K562 (cell line): ENCODE data around the gene NRG2. TPM values are rescaled to one million over a fixed set of nuclear protein-coding genes. Genes with fewer than 3 reads are reported as not detected.

ENCODE experiments used
- ATAC-seq: fragments of 200-7000 bp; cut with Tn5 transposase; 3 replicates; pipeline ENCODE4 v1.9.1; 2020; ENCODE audit warnings: moderate library complexity
- BruUV-seq: library from RNA; stranded (reverse); fragments of 400-500 nt; replicated peaks from 2 replicates; lab custom pipeline; 2021; lab: Mats Ljungman, UMichigan
- CTCF ChIA-PET: fragments of 300-600 bp; formaldehyde crosslinking; extraction: SDS; loops from one replicate; lab custom pipeline; 2021; ENCODE audit warnings: low intra/inter-chr PET ratio; lab: Yijun Ruan, JAX
- POLR2A ChIA-PET: fragments of 300-600, 350-650 bp; sonication (Branson Sonifier 250); formaldehyde crosslinking; extraction: SDS; loops from one replicate; lab custom pipeline; 2021; ENCODE audit warnings: antibody characterized with exemption, inconsistent platforms; lab: Yijun Ruan, JAX
- DNase-seq, 4 experiments: peaks; one replicate each; pipeline versions ENCODE4 v3.0.0 to v3.0.0-alpha.2; 2011 to 2018; ENCODE audit warnings: low spot score in 3 of 4, mixed read lengths in 3 of 4; ENCODE audit errors: extremely low read depth in 1 of 4
- FAIRE-seq: peaks from 2 replicates; lab custom pipeline; 2011; peaks lifted over from hg19 to GRCh38; lab: Jason Lieb, UNC
- H2AFZ ChIP-seq: 2 replicates; pipeline ENCODE4 v1.6.0; 2011; ENCODE audit warnings: low read depth, low read length, control low read depth, inconsistent platforms
- H3K27ac ChIP-seq: fragments of 200-600 bp; 3 replicates; pipeline ENCODE4 v1.8.0; 2011; ENCODE audit warnings: low read depth, mild to moderate bottlenecking, control low read depth, inconsistent platforms, low read length, moderate library complexity, mixed read lengths; ENCODE audit errors: extremely low read depth
- H3K27me3 ChIP-seq, 2 experiments: fragments of 300-600 bp in 1 of 2; 2 replicates in 1 of 2; 3 replicates in 1 of 2; pipeline versions ENCODE4 v1.6.0 to v1.8.0; 2011; ENCODE audit warnings: inconsistent platforms in 2 of 2, low read length in 2 of 2, mild to moderate bottlenecking in 1 of 2, mixed read lengths in 1 of 2, moderate library complexity in 1 of 2; ENCODE audit not compliant: control insufficient read depth in 2 of 2, insufficient read depth in 2 of 2
- H3K36me3 ChIP-seq: fragments of 300-600 bp; 3 replicates; pipeline ENCODE4 v1.8.0; 2011; ENCODE audit warnings: mild to moderate bottlenecking, low read length, inconsistent platforms; ENCODE audit not compliant: control insufficient read depth, insufficient read depth
- H3K4me1 ChIP-seq, 2 experiments: fragments of 200-600 bp in 1 of 2; replicated peaks in 1 of 2; 2 replicates in 1 of 2; 3 replicates in 1 of 2; pipeline versions ENCODE4 v1.5.1 to v1.8.0; 2011; ENCODE audit warnings: inconsistent platforms in 2 of 2, low read length in 2 of 2, mild to moderate bottlenecking in 1 of 2, mixed read lengths in 1 of 2, moderate library complexity in 1 of 2; ENCODE audit not compliant: control insufficient read depth in 2 of 2, insufficient read depth in 2 of 2
- H3K4me2 ChIP-seq: 2 replicates; pipeline ENCODE4 v1.6.1; 2011; ENCODE audit warnings: low read length, control low read depth, inconsistent platforms, mixed read lengths; ENCODE audit not compliant: insufficient read depth
- H3K4me3 ChIP-seq: fragments of 200-600 bp; sonication (generic), shearing (Covaris generic); 2 replicates; pipeline ENCODE4 v1.5.1; 2016; ENCODE audit warnings: control low read depth, inconsistent platforms
- H3K79me2 ChIP-seq: fragments of 200-600 bp; 3 replicates; pipeline ENCODE4 v1.8.0; 2011; ENCODE audit warnings: low read length, inconsistent platforms; ENCODE audit not compliant: control insufficient read depth, insufficient read depth
- H3K9ac ChIP-seq, 2 experiments: 2 replicates each; pipeline versions ENCODE4 v1.6.0 to v1.6.1; 2011; ENCODE audit warnings: low read depth in 2 of 2, low read length in 2 of 2, control low read depth in 1 of 2, inconsistent platforms in 1 of 2, mild to moderate bottlenecking in 1 of 2, mixed read lengths in 1 of 2; ENCODE audit not compliant: insufficient read depth in 1 of 2
- H3K9me1 ChIP-seq: one replicate; pipeline ENCODE4 v1.6.0; 2011; ENCODE audit warnings: inconsistent platforms, mild to moderate bottlenecking, low read length, moderate library complexity; ENCODE audit not compliant: control insufficient read depth, insufficient read depth
- H3K9me3 ChIP-seq: replicated peaks from 2 replicates; pipeline ENCODE4 v1.5.1; 2011; ENCODE audit warnings: low read depth, low read length, inconsistent platforms; ENCODE audit not compliant: control insufficient read depth, insufficient read depth
- H4K20me1 ChIP-seq: replicated peaks from 2 replicates; pipeline ENCODE4 v1.6.1; 2011; ENCODE audit warnings: low read length, inconsistent platforms, mixed read lengths; ENCODE audit not compliant: control insufficient read depth, insufficient read depth
- ERF ChIP-seq: fragments of 450-650 bp; formaldehyde crosslinking; IDR thresholded peaks from 2 replicates; pipeline ENCODE4 v1.4.0; 2020; ENCODE audit warnings: mild to moderate bottlenecking, mixed read lengths
- HSF4 ChIP-seq: fragments of 250-450 bp; sonication (Bioruptor Pico); IDR thresholded peaks from 2 replicates; pipeline ENCODE4 v2.1.2; 2022; ENCODE audit warnings: mild to moderate bottlenecking, moderate library complexity, borderline replicate concordance
- KDM2B ChIP-seq: fragments of 250-450 bp; sonication (Bioruptor Pico); IDR thresholded peaks from 2 replicates; pipeline ENCODE4 v1.8.0; 2021; ENCODE audit warnings: mild to moderate bottlenecking, moderate library complexity
- NCOA6 ChIP-seq: fragments of 450-650 bp; IDR thresholded peaks from 2 replicates; pipeline ENCODE4 v1.6.1; 2017; ENCODE audit warnings: mild to moderate bottlenecking
- NONO ChIP-seq, 2 experiments: fragments of 200-400 bp in 1 of 2; fragments of 450-650 bp in 1 of 2; formaldehyde crosslinking in 1 of 2; IDR thresholded peaks; 2 replicates each; pipeline ENCODE4 v1.6.1; 2017; ENCODE audit warnings: low read depth in 2 of 2, mild to moderate bottlenecking in 2 of 2, moderate library complexity in 2 of 2, low read length in 1 of 2
- ZNF766 ChIP-seq: fragments of 200-800 bp; sonication (Bioruptor generic); conservative IDR thresholded peaks from 2 replicates; pipeline ENCODE4 v1.6.1; 2016; ENCODE audit warnings: missing genetic modification characterization, missing compliant biosample characterization
- WGBS: fragments of 100-300 bp; shearing (Covaris generic); methylation state at CpG from one replicate; pipeline ENCODE4 v1.1.6; 2016; ENCODE audit warnings: low coverage, mixed read lengths; ENCODE audit not compliant: insufficient coverage; ENCODE audit errors: missing lambda C conversion rate; 5-methylcytosine and 5-hydroxymethylcytosine counted together
- in situ Hi-C: fragments of 300-500 bp; cut with MboI; formaldehyde crosslinking; loops from 4 replicates; pipeline ENCODE4 v1.15.0; 2018; ENCODE audit warnings: inconsistent platforms, mixed read lengths
- intact Hi-C: fragments of 100-400 bp; cut with micrococcal nuclease; formaldehyde crosslinking; loops from 2 replicates; pipeline ENCODE4 v1.14.2; 2022
- polyA plus RNA-seq, 8 experiments: library from polyadenylated mRNA; depleted of rRNA in 4 of 8; stranded (reverse) in 5 of 8; unstranded in 3 of 8; fragments of >200 nt; fragmentation: Nextera tagmentation in 2 of 8; fragmentation: Illumina TruSeq in 1 of 8; extraction: Ambion mirVana in 2 of 8; extraction: Trizol in 1 of 8; gene quantifications; 2 replicates each; pipeline versions ENCODE4 v1.2.1 to v1.2.3, GENCODE V29; 2011 to 2014; ENCODE audit warnings: inconsistent platforms in 1 of 8, missing spikeins in 1 of 8
- total RNA-seq, 7 experiments: library from RNA; depleted of rRNA in 6 of 7; stranded (reverse); fragments of >200 nt in 6 of 7; fragmentation: Illumina TruSeq in 2 of 7; extraction: Trizol in 2 of 7; gene quantifications; 2 replicates each; pipeline versions ENCODE4 v1.2.1 to v1.2.3, GENCODE V29; 2011 to 2021; ENCODE audit warnings: low replicate concordance in 1 of 7
- TF ChIP-seq, protein P1 (sequence below): IDR thresholded peaks from 3 replicates; pipeline ENCODE4 v1.6.1; 2011; ENCODE audit warnings: borderline replicate concordance, mild to moderate bottlenecking, moderate library complexity; ENCODE audit not compliant: insufficient read length; ENCODE audit errors: extremely low read depth
- TF ChIP-seq, protein P2 (sequence below), 2 experiments: fragments of 450-650 bp; IDR thresholded peaks; 2 replicates each; pipeline ENCODE4 v1.6.1; 2016

Gene NRG2
- total and polyA plus RNA-seq, 9 of the 15 experiments (the other 6 are each of a cell fraction or from before 2014, with no cell fraction given) = not detected

GRCh38 chr5:140033037-140033760 is 9.9 kb downstream of the NRG2 start:
- no peaks in the 10 kb centered on the region for H3K36me3 ChIP-seq
- in situ Hi-C loops = no loop called here
- no peak overlapping the region for H2AFZ ChIP-seq
- H3K9me1 ChIP-seq = no peaks in the 10 kb centered on the region
- H3K27ac ChIP-seq = no peak overlapping the region
- no peaks in the 10 kb centered on the region for H4K20me1 ChIP-seq
- H3K4me1 ChIP-seq = no peaks in the 10 kb centered on the region
- ChIA-PET POLR2A (no interaction called here), CTCF (no interaction called here)
- H3K27me3 ChIP-seq = peaks cover 5 to 11% of the 10 kb centered on the region in 2 experiments; a peak in 4 of 5 replicates
- H3K4me3 ChIP-seq = no peak overlapping the region
- intact Hi-C loops = no loop called here
- H3K9me3 ChIP-seq = no peaks in the 10 kb centered on the region
- no peaks in the 10 kb centered on the region for H3K79me2 ChIP-seq
- H3K9ac ChIP-seq = no peak overlapping the region
- FAIRE-seq (no peak), DNase-seq (no peak), ATAC-seq (no peak)
- no peak overlapping the region for H3K4me2 ChIP-seq
- 0% methylated on average over 3 of the region's 3 CpGs for WGBS
- TF ChIP-seq, protein P1, sequence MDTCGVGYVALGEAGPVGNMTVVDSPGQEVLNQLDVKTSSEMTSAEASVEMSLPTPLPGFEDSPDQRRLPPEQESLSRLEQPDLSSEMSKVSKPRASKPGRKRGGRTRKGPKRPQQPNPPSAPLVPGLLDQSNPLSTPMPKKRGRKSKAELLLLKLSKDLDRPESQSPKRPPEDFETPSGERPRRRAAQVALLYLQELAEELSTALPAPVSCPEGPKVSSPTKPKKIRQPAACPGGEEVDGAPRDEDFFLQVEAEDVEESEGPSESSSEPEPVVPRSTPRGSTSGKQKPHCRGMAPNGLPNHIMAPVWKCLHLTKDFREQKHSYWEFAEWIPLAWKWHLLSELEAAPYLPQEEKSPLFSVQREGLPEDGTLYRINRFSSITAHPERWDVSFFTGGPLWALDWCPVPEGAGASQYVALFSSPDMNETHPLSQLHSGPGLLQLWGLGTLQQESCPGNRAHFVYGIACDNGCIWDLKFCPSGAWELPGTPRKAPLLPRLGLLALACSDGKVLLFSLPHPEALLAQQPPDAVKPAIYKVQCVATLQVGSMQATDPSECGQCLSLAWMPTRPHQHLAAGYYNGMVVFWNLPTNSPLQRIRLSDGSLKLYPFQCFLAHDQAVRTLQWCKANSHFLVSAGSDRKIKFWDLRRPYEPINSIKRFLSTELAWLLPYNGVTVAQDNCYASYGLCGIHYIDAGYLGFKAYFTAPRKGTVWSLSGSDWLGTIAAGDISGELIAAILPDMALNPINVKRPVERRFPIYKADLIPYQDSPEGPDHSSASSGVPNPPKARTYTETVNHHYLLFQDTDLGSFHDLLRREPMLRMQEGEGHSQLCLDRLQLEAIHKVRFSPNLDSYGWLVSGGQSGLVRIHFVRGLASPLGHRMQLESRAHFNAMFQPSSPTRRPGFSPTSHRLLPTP = no peak
- TF ChIP-seq ERF (CRISPR knock-in tag) = no peak
- TF ChIP-seq HSF4 (CRISPR knock-in tag) = no peak
- no peak for TF ChIP-seq ZNF766 (CRISPR knock-in tag)
- TF ChIP-seq, protein P2, sequence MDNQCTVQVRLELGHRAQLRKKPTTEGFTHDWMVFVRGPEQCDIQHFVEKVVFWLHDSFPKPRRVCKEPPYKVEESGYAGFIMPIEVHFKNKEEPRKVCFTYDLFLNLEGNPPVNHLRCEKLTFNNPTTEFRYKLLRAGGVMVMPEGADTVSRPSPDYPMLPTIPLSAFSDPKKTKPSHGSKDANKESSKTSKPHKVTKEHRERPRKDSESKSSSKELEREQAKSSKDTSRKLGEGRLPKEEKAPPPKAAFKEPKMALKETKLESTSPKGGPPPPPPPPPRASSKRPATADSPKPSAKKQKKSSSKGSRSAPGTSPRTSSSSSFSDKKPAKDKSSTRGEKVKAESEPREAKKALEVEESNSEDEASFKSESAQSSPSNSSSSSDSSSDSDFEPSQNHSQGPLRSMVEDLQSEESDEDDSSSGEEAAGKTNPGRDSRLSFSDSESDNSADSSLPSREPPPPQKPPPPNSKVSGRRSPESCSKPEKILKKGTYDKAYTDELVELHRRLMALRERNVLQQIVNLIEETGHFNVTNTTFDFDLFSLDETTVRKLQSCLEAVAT (IDR thresholded peaks at IDR 0.05) = no peak
- TF ChIP-seq NONO (IDR thresholded peaks at IDR 0.05; ENCODE audit: low read depth in 2 of 2, low read length in 1 of 2) = no peak
- no peak for TF ChIP-seq NCOA6
- TF ChIP-seq KDM2B = no peak
- BruUV-seq = no TSS peak
